Transverse colon (tissue), 4 donors: Measurements from ENCODE around the gene RAPGEF4.

Experiments
- CTCF ChIP-seq, 5 experiments: fragments of 200-600 bp in 3 of 5; fragments of 450-650 bp in 2 of 5; sonication (generic) in 3 of 5; IDR thresholded peaks; 1 replicate in 2 of 5; 2 replicates in 3 of 5; pipeline ENCODE4 v1.5.1; 2016 to 2017; ENCODE audit warnings: antibody characterized with exemption in 5 of 5, inconsistent platforms in 3 of 5, mild to moderate bottlenecking in 2 of 5, moderate library complexity in 1 of 5
- EP300 ChIP-seq: sonication (generic); formaldehyde crosslinking; IDR thresholded peaks from one replicate; pipeline ENCODE4 v1.6.1; 2017; ENCODE audit warnings: antibody characterized with exemption, low read depth
- POLR2A ChIP-seq: fragments of 450-650 bp; IDR thresholded peaks from one replicate; pipeline ENCODE4 v1.6.1; 2016; ENCODE audit warnings: antibody characterized with exemption, mild to moderate bottlenecking, moderate library complexity
- POLR2AphosphoS5 ChIP-seq, 3 donors: sonication (generic); formaldehyde crosslinking; IDR thresholded peaks; one replicate each; pipeline ENCODE4 v1.6.1; 2016; ENCODE audit warnings: antibody characterized with exemption in 3 of 3

GRCh38 chr2:173028141-173028540 lies 292.5 kb downstream of the RAPGEF4 start:
- TF ChIP-seq CTCF (IDR thresholded peaks at IDR 0.05) (no peak), POLR2AphosphoS5 (IDR thresholded peaks at IDR 0.05) (peak in 1 of 3 donors; percentile 26), EP300 (no peak), POLR2A (no peak)
